Stimulated activated memory B cell treated with anti-CD40 and anti-IgM and Interleukin-4, amounts not matched to agents 10 μg/mL and 1 μg/mL and 100 μg/mL, for 72 hours (primary cell): ENCODE data around the gene NFIX.
"Not testable (repeated sequence)": the region's sequence is repeated elsewhere in the genome, so short reads cannot be mapped to it uniquely, and the experiment has no call there.

Source experiments
- ATAC-seq: fragments of 150-1000 bp; cut with Tn5 transposase; 2 replicates; pipeline ENCODE4 v1.10.0; 2021
- H3K27ac Mint-ChIP-seq: one replicate; pipeline ENCODE4 v1.8.0; 2022; ENCODE audit warnings: mild to moderate bottlenecking, mixed read lengths
- H3K27me3 Mint-ChIP-seq: one replicate; pipeline ENCODE4 v1.8.0; 2022; ENCODE audit warnings: mixed read lengths
- H3K36me3 Mint-ChIP-seq: one replicate; pipeline ENCODE4 v1.8.0; 2022; ENCODE audit warnings: mixed read lengths
- H3K4me1 Mint-ChIP-seq: one replicate; pipeline ENCODE4 v1.8.0; 2022; ENCODE audit warnings: mixed read lengths
- H3K4me3 Mint-ChIP-seq: one replicate; pipeline ENCODE4 v1.8.0; 2022; ENCODE audit warnings: mild to moderate bottlenecking, moderate library complexity, mixed read lengths
- H3K9me3 Mint-ChIP-seq: one replicate; pipeline ENCODE4 v1.8.0; 2022; ENCODE audit warnings: mixed read lengths

Gene NFIX

GRCh38 chr19:12975221-12975741, 20.0 kb upstream of the NFIX start:
- Mint-ChIP-seq H3K9me3 (no peaks in the 10 kb centered on the region), H3K4me1 (peaks cover 13% of the 10 kb centered on the region), H3K27me3 (peaks cover 42% of the 10 kb centered on the region), H3K4me3 (no peak overlapping the region), H3K36me3 (no peaks in the 10 kb centered on the region), H3K27ac (no peak overlapping the region)
- ATAC-seq: no peak

GRCh38 chr19:12976109-12976508, 19.2 kb upstream of the NFIX start:
- ATAC-seq, H3K4me3 Mint-ChIP-seq, H3K36me3 Mint-ChIP-seq, H3K9me3 Mint-ChIP-seq, H3K27ac Mint-ChIP-seq: not testable (repeated sequence)
- Mint-ChIP-seq H3K27me3 (peaks cover 42% of the 10 kb centered on the region), H3K4me1 (peaks cover 15% of the 10 kb centered on the region)

GRCh38 chr19:12979974-12980373, 15.3 kb upstream of the NFIX start:
- H3K9me3 Mint-ChIP-seq: no peaks in the 10 kb centered on the region
- H3K27ac Mint-ChIP-seq: no peak overlapping the region
- no peak for ATAC-seq
- no peaks in the 10 kb centered on the region for H3K36me3 Mint-ChIP-seq
- H3K27me3 Mint-ChIP-seq: peaks cover 22% of the 10 kb centered on the region
- no peak overlapping the region for H3K4me3 Mint-ChIP-seq
- peaks cover 15% of the 10 kb centered on the region for H3K4me1 Mint-ChIP-seq

GRCh38 chr19:12982648-12983047, 12.6 kb upstream of the NFIX start:
- Mint-ChIP-seq H3K36me3 (no peaks in the 10 kb centered on the region), H3K4me3 (no peak overlapping the region), H3K27me3 (peaks cover 7% of the 10 kb centered on the region), H3K27ac (no peak overlapping the region), H3K4me1 (peaks cover 13% of the 10 kb centered on the region), H3K9me3 (no peaks in the 10 kb centered on the region)
- ATAC-seq: no peak

GRCh38 chr19:12983091-12983490, 12.2 kb upstream of the NFIX start:
- H3K9me3 Mint-ChIP-seq: no peaks in the 10 kb centered on the region
- H3K27ac Mint-ChIP-seq: no peak overlapping the region
- H3K4me3 Mint-ChIP-seq: no peak overlapping the region
- no peak for ATAC-seq
- peaks cover 9% of the 10 kb centered on the region for H3K4me1 Mint-ChIP-seq
- H3K27me3 Mint-ChIP-seq: peaks cover 3% of the 10 kb centered on the region
- H3K36me3 Mint-ChIP-seq: no peaks in the 10 kb centered on the region

- H3K4me3 Mint-ChIP-seq: no peak overlapping the region
Observed at GRCh38 chr19:12983542-12984142, 11.6 kb upstream of the NFIX start.

GRCh38 chr19:12984143-12984627, 11.1 kb upstream of the NFIX start:
- Mint-ChIP-seq H3K27ac (no peak overlapping the region), H3K27me3 (no peaks in the 10 kb centered on the region)

More at GRCh38 chr19:12983542-12984142, 11.6 kb upstream of the NFIX start:
- Mint-ChIP-seq H3K4me1 (peaks cover 7% of the 10 kb centered on the region), H3K9me3 (no peaks in the 10 kb centered on the region), H3K36me3 (no peaks in the 10 kb centered on the region), H3K27ac (no peak overlapping the region), H3K27me3 (no peaks in the 10 kb centered on the region)
- peak; percentile 79 for ATAC-seq

GRCh38 chr19:12984683-12985048, 10.6 kb upstream of the NFIX start:
- H3K27ac Mint-ChIP-seq: no peak overlapping the region
- ATAC-seq: no peak
- H3K4me3 Mint-ChIP-seq: no peak overlapping the region
- no peaks in the 10 kb centered on the region for H3K36me3 Mint-ChIP-seq
- no peaks in the 10 kb centered on the region for H3K9me3 Mint-ChIP-seq
- H3K27me3 Mint-ChIP-seq: no peaks in the 10 kb centered on the region
- H3K4me1 Mint-ChIP-seq: peaks cover 7% of the 10 kb centered on the region

More at GRCh38 chr19:12984143-12984627, 11.1 kb upstream of the NFIX start:
- Mint-ChIP-seq H3K36me3 (no peaks in the 10 kb centered on the region), H3K4me1 (peaks cover 7% of the 10 kb centered on the region), H3K4me3 (no peak overlapping the region), H3K9me3 (no peaks in the 10 kb centered on the region)
- ATAC-seq: no peak

- Mint-ChIP-seq H3K9me3 (no peaks in the 10 kb centered on the region), H3K27me3 (no peaks in the 10 kb centered on the region), H3K36me3 (no peaks in the 10 kb centered on the region), H3K27ac (no peak overlapping the region), H3K4me3 (no peak overlapping the region), H3K4me1 (peaks cover 2% of the 10 kb centered on the region)
- ATAC-seq: peak; percentile 78
Observed at GRCh38 chr19:12985049-12985776, 10.1 kb upstream of the NFIX start.

- Mint-ChIP-seq H3K9me3 (no peaks in the 10 kb centered on the region), H3K27ac (no peak overlapping the region), H3K4me1 (no peaks in the 10 kb centered on the region), H3K4me3 (no peak overlapping the region), H3K36me3 (no peaks in the 10 kb centered on the region), H3K27me3 (no peaks in the 10 kb centered on the region)
- ATAC-seq: no peak
Observed at GRCh38 chr19:12986726-12987125, 8.5 kb upstream of the NFIX start.

GRCh38 chr19:12987190-12987589, 8.1 kb upstream of the NFIX start:
- Mint-ChIP-seq H3K27me3 (no peaks in the 10 kb centered on the region), H3K27ac (no peak overlapping the region), H3K36me3 (no peaks in the 10 kb centered on the region)

GRCh38 chr19:12987781-12988180, 7.5 kb upstream of the NFIX start:
- no peak overlapping the region for H3K27ac Mint-ChIP-seq
- H3K9me3 Mint-ChIP-seq: no peaks in the 10 kb centered on the region
- ATAC-seq: no peak
- no peak overlapping the region for H3K4me3 Mint-ChIP-seq
- no peaks in the 10 kb centered on the region for H3K27me3 Mint-ChIP-seq
- no peaks in the 10 kb centered on the region for H3K36me3 Mint-ChIP-seq
- H3K4me1 Mint-ChIP-seq: no peaks in the 10 kb centered on the region

More at GRCh38 chr19:12987190-12987589, 8.1 kb upstream of the NFIX start:
- ATAC-seq: no peak
- no peaks in the 10 kb centered on the region for H3K4me1 Mint-ChIP-seq
- no peak overlapping the region for H3K4me3 Mint-ChIP-seq
- no peaks in the 10 kb centered on the region for H3K9me3 Mint-ChIP-seq

GRCh38 chr19:12990431-12990830, 4.8 kb upstream of the NFIX start:
- H3K27ac Mint-ChIP-seq: no peak overlapping the region
- H3K27me3 Mint-ChIP-seq: no peaks in the 10 kb centered on the region
- no peaks in the 10 kb centered on the region for H3K36me3 Mint-ChIP-seq
- H3K4me1 Mint-ChIP-seq: peaks cover 6% of the 10 kb centered on the region
- H3K9me3 Mint-ChIP-seq: no peaks in the 10 kb centered on the region
- ATAC-seq: no peak
- H3K4me3 Mint-ChIP-seq: no peak overlapping the region

- Mint-ChIP-seq H3K9me3 (no peaks in the 10 kb centered on the region), H3K4me3 (no peak overlapping the region)
- ATAC-seq: no peak
Observed at GRCh38 chr19:12990853-12991252, 4.4 kb upstream of the NFIX start.

GRCh38 chr19:12991296-12991695, 4.0 kb upstream of the NFIX start:
- H3K4me1 Mint-ChIP-seq: peaks cover 11% of the 10 kb centered on the region
- ATAC-seq: no peak
- no peaks in the 10 kb centered on the region for H3K27me3 Mint-ChIP-seq
- no peaks in the 10 kb centered on the region for H3K9me3 Mint-ChIP-seq
- H3K4me3 Mint-ChIP-seq: no peak overlapping the region
- H3K36me3 Mint-ChIP-seq: no peaks in the 10 kb centered on the region
- no peak overlapping the region for H3K27ac Mint-ChIP-seq

More at GRCh38 chr19:12990853-12991252, 4.4 kb upstream of the NFIX start:
- Mint-ChIP-seq H3K27ac (no peak overlapping the region), H3K36me3 (no peaks in the 10 kb centered on the region), H3K27me3 (no peaks in the 10 kb centered on the region), H3K4me1 (peaks cover 7% of the 10 kb centered on the region)

- Mint-ChIP-seq H3K4me1 (peaks cover 11% of the 10 kb centered on the region), H3K4me3 (no peak overlapping the region), H3K27me3 (peaks cover 6% of the 10 kb centered on the region), H3K27ac (no peak overlapping the region), H3K9me3 (no peaks in the 10 kb centered on the region), H3K36me3 (no peaks in the 10 kb centered on the region)
- no peak for ATAC-seq
Observed at GRCh38 chr19:12992729-12993128, 2.5 kb upstream of the NFIX start.
